K562 (cell line): ENCODE results near the gene OSBPL3. TPM values are rescaled to one million over a fixed set of nuclear protein-coding genes. Genes with fewer than 3 reads are reported as not detected.

Experiments
- ATAC-seq: fragments of 200-7000 bp; cut with Tn5 transposase; 3 replicates; pipeline ENCODE4 v1.9.1; 2020; ENCODE audit warnings: moderate library complexity
- BruUV-seq: library from RNA; stranded (reverse); fragments of 400-500 nt; replicated peaks from 2 replicates; lab custom pipeline; 2021; lab: Mats Ljungman, UMichigan
- CTCF ChIA-PET: fragments of 300-600 bp; formaldehyde crosslinking; extraction: SDS; loops from one replicate; lab custom pipeline; 2021; ENCODE audit warnings: low intra/inter-chr PET ratio; lab: Yijun Ruan, JAX
- POLR2A ChIA-PET: fragments of 300-600, 350-650 bp; sonication (Branson Sonifier 250); formaldehyde crosslinking; extraction: SDS; loops from one replicate; lab custom pipeline; 2021; ENCODE audit warnings: antibody characterized with exemption, inconsistent platforms; lab: Yijun Ruan, JAX
- DNase-seq, 4 experiments: peaks; one replicate each; pipeline versions ENCODE4 v3.0.0 to v3.0.0-alpha.2; 2011 to 2018; ENCODE audit warnings: low spot score in 3 of 4, mixed read lengths in 3 of 4; ENCODE audit errors: extremely low read depth in 1 of 4
- FAIRE-seq: peaks from 2 replicates; lab custom pipeline; 2011; peaks lifted over from hg19 to GRCh38; lab: Jason Lieb, UNC
- H2AFZ ChIP-seq: 2 replicates; pipeline ENCODE4 v1.6.0; 2011; ENCODE audit warnings: low read depth, low read length, control low read depth, inconsistent platforms
- H3K27ac ChIP-seq: fragments of 200-600 bp; 3 replicates; pipeline ENCODE4 v1.8.0; 2011; ENCODE audit warnings: low read depth, mild to moderate bottlenecking, control low read depth, inconsistent platforms, low read length, moderate library complexity, mixed read lengths; ENCODE audit errors: extremely low read depth
- H3K27me3 ChIP-seq, 2 experiments: fragments of 300-600 bp in 1 of 2; 2 replicates in 1 of 2; 3 replicates in 1 of 2; pipeline versions ENCODE4 v1.6.0 to v1.8.0; 2011; ENCODE audit warnings: inconsistent platforms in 2 of 2, low read length in 2 of 2, mild to moderate bottlenecking in 1 of 2, mixed read lengths in 1 of 2, moderate library complexity in 1 of 2; ENCODE audit not compliant: control insufficient read depth in 2 of 2, insufficient read depth in 2 of 2
- H3K36me3 ChIP-seq: fragments of 300-600 bp; 3 replicates; pipeline ENCODE4 v1.8.0; 2011; ENCODE audit warnings: mild to moderate bottlenecking, low read length, inconsistent platforms; ENCODE audit not compliant: control insufficient read depth, insufficient read depth
- H3K4me1 ChIP-seq, 2 experiments: fragments of 200-600 bp in 1 of 2; replicated peaks in 1 of 2; 2 replicates in 1 of 2; 3 replicates in 1 of 2; pipeline versions ENCODE4 v1.5.1 to v1.8.0; 2011; ENCODE audit warnings: inconsistent platforms in 2 of 2, low read length in 2 of 2, mild to moderate bottlenecking in 1 of 2, mixed read lengths in 1 of 2, moderate library complexity in 1 of 2; ENCODE audit not compliant: control insufficient read depth in 2 of 2, insufficient read depth in 2 of 2
- H3K4me2 ChIP-seq: 2 replicates; pipeline ENCODE4 v1.6.1; 2011; ENCODE audit warnings: low read length, control low read depth, inconsistent platforms, mixed read lengths; ENCODE audit not compliant: insufficient read depth
- H3K4me3 ChIP-seq: fragments of 200-600 bp; sonication (generic), shearing (Covaris generic); 2 replicates; pipeline ENCODE4 v1.5.1; 2016; ENCODE audit warnings: control low read depth, inconsistent platforms
- H3K79me2 ChIP-seq: fragments of 200-600 bp; 3 replicates; pipeline ENCODE4 v1.8.0; 2011; ENCODE audit warnings: low read length, inconsistent platforms; ENCODE audit not compliant: control insufficient read depth, insufficient read depth
- H3K9ac ChIP-seq, 2 experiments: 2 replicates each; pipeline versions ENCODE4 v1.6.0 to v1.6.1; 2011; ENCODE audit warnings: low read depth in 2 of 2, low read length in 2 of 2, control low read depth in 1 of 2, inconsistent platforms in 1 of 2, mild to moderate bottlenecking in 1 of 2, mixed read lengths in 1 of 2; ENCODE audit not compliant: insufficient read depth in 1 of 2
- H3K9me1 ChIP-seq: one replicate; pipeline ENCODE4 v1.6.0; 2011; ENCODE audit warnings: inconsistent platforms, mild to moderate bottlenecking, low read length, moderate library complexity; ENCODE audit not compliant: control insufficient read depth, insufficient read depth
- H3K9me3 ChIP-seq: replicated peaks from 2 replicates; pipeline ENCODE4 v1.5.1; 2011; ENCODE audit warnings: low read depth, low read length, inconsistent platforms; ENCODE audit not compliant: control insufficient read depth, insufficient read depth
- H4K20me1 ChIP-seq: replicated peaks from 2 replicates; pipeline ENCODE4 v1.6.1; 2011; ENCODE audit warnings: low read length, inconsistent platforms, mixed read lengths; ENCODE audit not compliant: control insufficient read depth, insufficient read depth
- EP300 ChIP-seq: IDR thresholded peaks from 2 replicates; pipeline ENCODE4 v1.6.1; 2012; ENCODE audit warnings: low read length, improper control_type of control experiment
- HIVEP1 ChIP-seq: fragments of 250-450 bp; sonication (Bioruptor Pico); IDR thresholded peaks from 2 replicates; pipeline ENCODE4 v1.4.0; 2020; ENCODE audit warnings: mild to moderate bottlenecking
- NFE2L1 ChIP-seq: fragments of 450-650 bp; IDR thresholded peaks from 2 replicates; pipeline ENCODE4 v1.6.1; 2016; ENCODE audit warnings: missing genetic modification characterization, low read depth, mild to moderate bottlenecking, missing compliant biosample characterization, moderate library complexity, borderline replicate concordance
- RBBP5 ChIP-seq: fragments of 200-600 bp; sonication (generic); IDR thresholded peaks from 2 replicates; pipeline ENCODE4 v1.6.1; 2012; ENCODE audit warnings: borderline replicate concordance, mild to moderate bottlenecking, low read length, control low read depth, inconsistent platforms; ENCODE audit not compliant: insufficient read depth, poor library complexity, severe bottlenecking
- SMARCA5 ChIP-seq: fragments of 450-650 bp; IDR thresholded peaks from 2 replicates; pipeline ENCODE4 v1.6.1; 2016
- SRSF1 ChIP-seq: fragments of 200-400 bp; formaldehyde crosslinking; IDR thresholded peaks from 2 replicates; pipeline ENCODE4 v1.6.1; 2017; ENCODE audit warnings: mild to moderate bottlenecking, low read depth, low read length, moderate library complexity
- ZKSCAN3 ChIP-seq: fragments of 250-450 bp; sonication (Bioruptor Pico); IDR thresholded peaks from 2 replicates; pipeline ENCODE4 v1.4.0; 2020
- ZNF75A ChIP-seq: fragments of 450-650 bp; formaldehyde crosslinking; IDR thresholded peaks from 2 replicates; pipeline ENCODE4 v1.4.0; 2020; ENCODE audit warnings: mild to moderate bottlenecking
- ZNF76 ChIP-seq: fragments of 250-450 bp; sonication (Bioruptor Pico); IDR thresholded peaks from 2 replicates; pipeline ENCODE4 v1.4.0; 2020; ENCODE audit warnings: mild to moderate bottlenecking, moderate library complexity, borderline replicate concordance
- WGBS: fragments of 100-300 bp; shearing (Covaris generic); methylation state at CpG from one replicate; pipeline ENCODE4 v1.1.6; 2016; ENCODE audit warnings: low coverage, mixed read lengths; ENCODE audit not compliant: insufficient coverage; ENCODE audit errors: missing lambda C conversion rate; 5-methylcytosine and 5-hydroxymethylcytosine counted together
- in situ Hi-C: fragments of 300-500 bp; cut with MboI; formaldehyde crosslinking; loops from 4 replicates; pipeline ENCODE4 v1.15.0; 2018; ENCODE audit warnings: inconsistent platforms, mixed read lengths
- intact Hi-C: fragments of 100-400 bp; cut with micrococcal nuclease; formaldehyde crosslinking; loops from 2 replicates; pipeline ENCODE4 v1.14.2; 2022
- polyA plus RNA-seq, 8 experiments: library from polyadenylated mRNA; depleted of rRNA in 4 of 8; stranded (reverse) in 5 of 8; unstranded in 3 of 8; fragments of >200 nt; fragmentation: Nextera tagmentation in 2 of 8; fragmentation: Illumina TruSeq in 1 of 8; extraction: Ambion mirVana in 2 of 8; extraction: Trizol in 1 of 8; gene quantifications; 2 replicates each; pipeline versions ENCODE4 v1.2.1 to v1.2.3, GENCODE V29; 2011 to 2014; ENCODE audit warnings: inconsistent platforms in 1 of 8, missing spikeins in 1 of 8
- total RNA-seq, 7 experiments: library from RNA; depleted of rRNA in 6 of 7; stranded (reverse); fragments of >200 nt in 6 of 7; fragmentation: Illumina TruSeq in 2 of 7; extraction: Trizol in 2 of 7; gene quantifications; 2 replicates each; pipeline versions ENCODE4 v1.2.1 to v1.2.3, GENCODE V29; 2011 to 2021; ENCODE audit warnings: low replicate concordance in 1 of 7
- TF ChIP-seq, protein P1 (sequence below): fragments of 450-650 bp; IDR thresholded peaks from 2 replicates; pipeline ENCODE4 v1.6.1; 2014; ENCODE audit warnings: low read depth, mild to moderate bottlenecking, moderate library complexity, borderline replicate concordance

Gene OSBPL3
- total and polyA plus RNA-seq, 9 of the 15 experiments (the other 6 are each of a cell fraction or from before 2014, with no cell fraction given), result 4.8 to 37.2 (median 26.5) TPM

DNA sequence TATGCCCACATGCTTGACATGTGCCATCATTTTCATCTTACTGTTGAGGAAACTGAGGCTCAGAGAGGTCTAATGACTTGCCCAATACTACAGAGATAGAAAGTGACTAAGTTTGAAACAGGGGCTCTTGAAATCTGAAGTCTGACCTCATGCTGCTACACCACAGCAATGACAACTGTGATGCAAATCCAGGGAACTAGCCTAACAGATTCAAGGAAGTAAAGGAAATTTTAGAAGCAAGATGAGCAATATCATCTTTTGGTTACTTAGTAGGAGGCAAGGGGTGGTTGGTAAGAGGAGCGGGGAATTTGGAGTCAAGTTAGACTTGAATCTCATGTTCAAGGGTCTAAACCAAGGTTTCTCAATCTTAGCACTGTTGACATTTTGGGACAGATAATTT lies 26.3 kb upstream of the OSBPL3 start:
- no peak overlapping the region for H3K4me2 ChIP-seq
- no peak for ATAC-seq
- no peak overlapping the region for H2AFZ ChIP-seq
- no peaks in the 10 kb centered on the region; the same call in 1 of the 2 replicates for H3K9me3 ChIP-seq
- TF ChIP-seq ZKSCAN3 (CRISPR knock-in tag) (no peak), SRSF1 (no peak), ZNF76 (no peak), SMARCA5 (no peak), RBBP5 (no peak), ZNF75A (CRISPR knock-in tag) (no peak), NFE2L1 (tag) (no peak), HIVEP1 (CRISPR knock-in tag) (no peak), EP300 (no peak)
- TF ChIP-seq, protein P1, sequence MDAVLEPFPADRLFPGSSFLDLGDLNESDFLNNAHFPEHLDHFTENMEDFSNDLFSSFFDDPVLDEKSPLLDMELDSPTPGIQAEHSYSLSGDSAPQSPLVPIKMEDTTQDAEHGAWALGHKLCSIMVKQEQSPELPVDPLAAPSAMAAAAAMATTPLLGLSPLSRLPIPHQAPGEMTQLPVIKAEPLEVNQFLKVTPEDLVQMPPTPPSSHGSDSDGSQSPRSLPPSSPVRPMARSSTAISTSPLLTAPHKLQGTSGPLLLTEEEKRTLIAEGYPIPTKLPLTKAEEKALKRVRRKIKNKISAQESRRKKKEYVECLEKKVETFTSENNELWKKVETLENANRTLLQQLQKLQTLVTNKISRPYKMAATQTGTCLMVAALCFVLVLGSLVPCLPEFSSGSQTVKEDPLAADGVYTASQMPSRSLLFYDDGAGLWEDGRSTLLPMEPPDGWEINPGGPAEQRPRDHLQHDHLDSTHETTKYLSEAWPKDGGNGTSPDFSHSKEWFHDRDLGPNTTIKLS, result no peak
- intact Hi-C loops, result no loop called here
- ChIA-PET POLR2A (interaction anchor here (0.5 kb wide), 1 partner anchor 64 kb away, joined by 4 read pairs; no protein-coding TSS in a partner anchor), CTCF (no interaction called here)
- in situ Hi-C loops, result no loop called here
- H3K27me3 ChIP-seq, result peaks cover 0 to 2% of the 10 kb centered on the region in 2 experiments; a peak in 2 of 5 replicates
- no peak for FAIRE-seq
- no peaks in the 10 kb centered on the region for H3K9me1 ChIP-seq
- no peaks in the 10 kb centered on the region for H4K20me1 ChIP-seq
- BruUV-seq, result no TSS peak
- no peak overlapping the region for H3K27ac ChIP-seq
- WGBS, result 31% methylated on average over 1 of the region's 1 CpG
- no peaks in the 10 kb centered on the region for H3K4me1 ChIP-seq
- no peak overlapping the region for H3K9ac ChIP-seq
- DNase-seq, result no peak
- no peak overlapping the region for H3K4me3 ChIP-seq
- no peaks in the 10 kb centered on the region for H3K36me3 ChIP-seq
- H3K79me2 ChIP-seq, result no peaks in the 10 kb centered on the region
